ENCODE results near the gene PCDHGB1. TPM values are rescaled to one million over a fixed set of nuclear protein-coding genes. Genes with fewer than 3 reads are reported as not detected.
"Not testable (repeated sequence)": the region's sequence is repeated elsewhere in the genome, so short reads cannot be mapped to it uniquely, and the experiment has no call there.

Gene PCDHGB1
- total RNA-seq, 1 donor from 2014 or later: 2.3 TPM

DNA sequence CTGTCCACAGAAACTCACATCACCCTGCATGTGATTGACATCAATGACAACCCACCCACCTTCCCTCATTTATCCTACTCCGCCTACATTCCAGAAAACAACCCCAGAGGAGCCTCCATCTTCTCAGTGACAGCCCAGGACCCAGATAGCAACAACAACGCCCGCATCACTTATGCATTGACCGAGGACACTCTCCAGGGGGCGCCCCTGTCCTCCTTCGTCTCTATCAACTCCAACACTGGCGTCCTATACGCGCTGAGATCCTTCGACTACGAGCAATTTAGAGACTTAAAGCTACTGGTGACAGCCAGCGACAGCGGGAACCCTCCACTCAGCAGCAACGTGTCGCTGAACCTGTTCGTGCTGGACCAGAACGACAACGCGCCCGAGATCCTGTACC, 4.6 kb upstream of the PCDHGB1 start:
- DNase-seq (ENCODE audit: extremely low read depth, low read depth, low spot score): no peak

DNA sequence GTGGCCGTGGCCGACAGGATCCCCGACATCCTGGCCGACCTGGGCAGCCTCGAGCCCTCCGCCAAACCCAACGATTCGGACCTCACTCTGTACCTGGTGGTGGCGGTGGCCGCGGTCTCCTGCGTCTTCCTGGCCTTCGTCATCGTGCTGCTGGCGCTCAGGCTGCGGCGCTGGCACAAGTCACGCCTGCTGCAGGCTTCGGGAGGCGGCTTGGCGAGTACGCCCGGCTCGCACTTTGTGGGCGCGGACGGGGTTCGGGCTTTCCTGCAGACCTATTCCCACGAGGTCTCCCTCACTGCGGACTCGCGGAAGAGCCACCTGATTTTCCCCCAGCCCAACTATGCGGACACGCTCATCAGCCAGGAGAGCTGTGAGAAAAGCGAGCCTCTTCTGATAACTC, 3.9 kb upstream of the PCDHGB1 start:
- DNase-seq (ENCODE audit: extremely low read depth, low read depth, low spot score): not testable (repeated sequence)

- no peak for DNase-seq (ENCODE audit: extremely low read depth, low read depth, low spot score)
Observed at GRCh38 chr5:141351591-141351990, 1.7 kb downstream of the PCDHGB1 start.

DNA sequence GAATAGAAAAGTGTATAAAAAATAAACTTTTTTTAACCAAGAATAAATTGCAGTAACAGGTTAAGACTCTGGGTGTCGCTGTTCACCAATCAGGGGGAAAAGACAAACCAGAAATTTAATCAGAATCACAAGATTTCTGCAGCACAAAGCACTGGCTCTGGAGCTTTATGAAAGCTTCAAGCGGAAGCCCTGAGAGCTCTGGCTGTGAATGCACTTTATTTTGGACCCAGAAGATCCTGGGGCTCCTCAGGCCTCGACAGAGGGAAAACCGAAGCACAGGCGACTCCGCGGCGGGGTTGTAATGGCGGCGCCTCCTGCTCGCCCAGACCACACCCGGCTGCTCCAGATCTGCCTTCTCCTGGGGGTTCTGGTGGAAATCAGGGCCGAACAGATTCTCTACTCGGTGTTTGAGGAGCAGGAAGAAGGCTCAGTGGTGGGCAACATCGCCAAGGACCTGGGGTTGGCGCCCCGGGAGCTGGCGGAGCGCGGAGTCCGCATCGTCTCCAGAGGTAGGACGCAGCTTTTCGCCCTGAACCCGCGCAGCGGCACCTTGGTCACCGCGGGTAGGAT, 5.1 kb downstream of the PCDHGB1 start, which contains the start of gene PCDHGA4:
Gene PCDHGA4 (plus strand): TSS at position 122 of the 570 bp plus-strand sequence. CDS start 87 bp downstream, at position 209.
- no peak for DNase-seq (ENCODE audit: extremely low read depth, low read depth, low spot score)

DNA sequence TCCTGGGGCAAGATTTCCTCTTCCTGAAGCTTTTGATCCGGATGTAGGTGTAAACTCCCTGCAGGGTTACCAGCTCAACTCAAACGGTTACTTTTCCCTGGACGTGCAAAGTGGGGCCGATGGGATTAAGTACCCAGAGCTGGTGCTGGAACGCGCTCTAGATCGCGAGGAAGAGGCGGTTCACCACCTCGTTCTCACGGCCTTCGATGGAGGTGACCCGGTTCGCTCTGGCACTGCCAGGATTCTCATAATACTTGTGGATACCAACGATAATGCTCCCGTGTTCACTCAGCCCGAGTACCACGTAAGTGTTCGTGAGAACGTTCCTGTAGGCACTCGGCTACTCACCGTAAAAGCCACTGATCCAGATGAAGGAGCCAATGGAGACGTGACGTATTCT, 5.7 kb downstream of the PCDHGB1 start:
- DNase-seq (ENCODE audit: extremely low read depth, low read depth, low spot score): no peak

GRCh38 chr5:141356133-141356532, 6.2 kb downstream of the PCDHGB1 start:
- DNase-seq (ENCODE audit: extremely low read depth, low read depth, low spot score): no peak

DNA sequence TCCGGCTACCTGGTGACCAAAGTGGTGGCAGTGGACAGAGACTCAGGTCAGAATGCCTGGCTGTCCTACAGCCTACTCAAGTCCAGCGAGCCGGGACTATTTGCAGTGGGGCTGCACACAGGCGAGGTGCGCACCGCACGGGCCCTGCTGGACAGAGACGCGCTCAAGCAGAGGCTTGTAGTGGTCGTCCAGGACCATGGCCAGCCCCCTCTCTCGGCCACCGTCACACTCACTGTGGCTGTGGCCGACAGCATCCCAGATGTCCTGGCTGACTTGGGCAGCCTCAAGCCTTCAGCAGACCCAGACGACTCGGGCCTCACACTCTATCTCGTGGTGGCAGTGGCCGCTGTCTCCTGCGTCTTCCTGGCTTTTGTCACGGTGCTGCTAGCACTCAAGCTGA, 7.1 kb downstream of the PCDHGB1 start:
- DNase-seq (ENCODE audit: extremely low read depth, low read depth, low spot score): no peak

- DNase-seq (ENCODE audit: extremely low read depth, low read depth, low spot score): no peak
Observed at GRCh38 chr5:141359790-141360426, 10.0 kb downstream of the PCDHGB1 start, which contains the start of gene PCDHGB2. Gene PCDHGB2, plus strand, starts transcription at chr5:141359994. Its CDS starts 142 bp downstream, at chr5:141360136.

DNA sequence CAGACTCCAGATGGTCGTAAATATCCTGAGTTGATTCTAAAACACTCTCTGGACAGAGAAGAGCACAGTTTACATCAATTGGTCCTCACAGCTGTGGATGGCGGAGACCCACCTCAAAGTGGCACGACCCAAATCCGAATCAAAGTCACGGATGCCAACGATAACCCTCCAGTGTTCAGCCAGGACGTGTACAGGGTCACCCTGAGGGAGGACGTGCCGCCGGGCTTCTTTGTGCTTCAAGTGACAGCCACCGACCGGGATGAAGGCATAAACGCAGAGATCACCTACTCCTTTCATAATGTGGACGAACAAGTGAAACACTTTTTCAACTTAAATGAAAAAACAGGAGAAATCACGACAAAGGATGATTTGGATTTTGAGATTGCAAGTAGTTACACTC, 10.8 kb downstream of the PCDHGB1 start:
- no peak for DNase-seq (ENCODE audit: extremely low read depth, low read depth, low spot score)

- no peak for DNase-seq (ENCODE audit: extremely low read depth, low read depth, low spot score)
Observed at GRCh38 chr5:141362719-141363118, 12.8 kb downstream of the PCDHGB1 start.

DNA sequence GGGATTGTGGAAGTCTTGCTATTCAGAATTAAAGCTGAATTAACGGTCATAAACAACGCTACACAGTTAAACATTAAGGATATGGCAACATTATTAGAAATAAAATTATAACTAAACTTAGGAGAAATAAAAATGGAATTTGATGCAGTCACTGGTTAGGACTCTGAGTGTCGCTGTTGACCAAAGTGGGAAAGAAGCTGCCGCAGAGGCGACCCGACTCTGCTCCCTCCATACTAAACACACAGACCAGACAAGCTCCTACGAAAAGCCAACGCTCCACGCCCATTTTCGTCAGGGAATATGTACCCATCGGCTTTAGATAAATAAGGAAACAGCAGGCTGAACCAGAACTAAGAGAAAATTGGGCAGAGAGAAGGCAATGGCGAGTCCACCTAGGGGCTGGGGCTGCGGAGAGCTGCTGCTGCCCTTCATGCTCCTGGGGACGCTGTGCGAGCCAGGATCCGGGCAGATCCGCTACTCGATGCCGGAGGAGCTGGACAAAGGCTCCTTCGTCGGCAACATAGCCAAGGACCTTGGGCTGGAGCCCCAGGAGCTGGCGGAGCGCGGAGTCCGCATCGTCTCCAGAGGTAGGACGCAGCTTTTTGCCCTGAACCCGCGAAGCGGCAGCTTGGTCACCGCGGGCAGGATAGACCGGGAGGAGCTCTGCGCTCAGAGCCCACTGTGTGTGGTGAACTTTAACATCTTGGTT, 14.2 kb downstream of the PCDHGB1 start, which contains the start of gene PCDHGA5:
Gene PCDHGA5 (plus strand): TSS at position 211 of the 709 bp plus-strand sequence. CDS start 169 bp downstream, at position 380.
- no peak for DNase-seq (ENCODE audit: extremely low read depth, low read depth, low spot score)

DNA sequence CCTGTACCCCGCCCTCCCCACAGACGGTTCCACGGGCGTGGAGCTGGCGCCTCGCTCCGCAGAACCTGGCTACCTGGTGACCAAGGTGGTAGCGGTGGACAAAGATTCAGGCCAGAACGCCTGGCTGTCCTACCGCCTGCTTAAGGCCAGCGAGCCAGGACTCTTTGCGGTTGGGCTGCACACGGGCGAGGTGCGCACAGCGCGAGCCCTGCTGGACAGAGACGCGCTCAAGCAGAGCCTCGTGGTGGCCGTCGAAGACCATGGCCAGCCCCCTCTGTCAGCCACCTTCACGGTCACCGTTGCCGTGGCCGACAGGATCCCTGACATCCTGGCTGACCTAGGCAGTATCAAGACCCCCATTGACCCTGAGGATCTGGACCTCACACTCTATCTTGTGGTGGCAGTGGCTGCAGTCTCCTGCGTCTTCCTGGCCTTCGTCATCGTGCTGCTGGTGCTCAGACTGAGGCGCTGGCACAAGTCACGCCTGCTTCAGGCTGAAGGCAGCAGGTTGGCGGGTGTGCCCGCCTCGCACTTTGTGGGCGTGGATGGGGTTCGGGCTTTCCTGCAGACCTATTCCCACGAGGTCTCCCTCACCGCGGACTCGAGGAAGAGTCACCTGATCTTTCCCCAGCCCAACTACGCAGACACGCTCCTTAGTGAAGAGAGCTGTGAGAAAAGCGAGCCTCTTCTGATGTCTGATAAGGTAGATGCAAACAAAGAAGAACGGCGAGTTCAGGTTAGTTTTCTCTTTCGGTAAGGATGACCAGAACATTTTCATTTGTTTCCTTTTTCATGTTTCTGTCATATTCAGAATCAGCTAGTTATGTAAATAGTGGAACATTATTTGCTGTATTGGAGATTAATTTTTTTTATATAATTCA, 16.4 kb downstream of the PCDHGB1 start:
- no peak for DNase-seq (ENCODE audit: extremely low read depth, low read depth, low spot score)

GRCh38 chr5:141369994-141370848, 20.3 kb downstream of the PCDHGB1 start, which contains the start of gene PCDHGB3:
Gene PCDHGB3, plus strand, starts transcription at chr5:141370242. Its CDS starts 153 bp downstream, at chr5:141370395.
- DNase-seq (ENCODE audit: extremely low read depth, low read depth, low spot score): no peak

- no peak for DNase-seq (ENCODE audit: extremely low read depth, low read depth, low spot score)
Observed at GRCh38 chr5:141371572-141372475, 21.9 kb downstream of the PCDHGB1 start.

DNA sequence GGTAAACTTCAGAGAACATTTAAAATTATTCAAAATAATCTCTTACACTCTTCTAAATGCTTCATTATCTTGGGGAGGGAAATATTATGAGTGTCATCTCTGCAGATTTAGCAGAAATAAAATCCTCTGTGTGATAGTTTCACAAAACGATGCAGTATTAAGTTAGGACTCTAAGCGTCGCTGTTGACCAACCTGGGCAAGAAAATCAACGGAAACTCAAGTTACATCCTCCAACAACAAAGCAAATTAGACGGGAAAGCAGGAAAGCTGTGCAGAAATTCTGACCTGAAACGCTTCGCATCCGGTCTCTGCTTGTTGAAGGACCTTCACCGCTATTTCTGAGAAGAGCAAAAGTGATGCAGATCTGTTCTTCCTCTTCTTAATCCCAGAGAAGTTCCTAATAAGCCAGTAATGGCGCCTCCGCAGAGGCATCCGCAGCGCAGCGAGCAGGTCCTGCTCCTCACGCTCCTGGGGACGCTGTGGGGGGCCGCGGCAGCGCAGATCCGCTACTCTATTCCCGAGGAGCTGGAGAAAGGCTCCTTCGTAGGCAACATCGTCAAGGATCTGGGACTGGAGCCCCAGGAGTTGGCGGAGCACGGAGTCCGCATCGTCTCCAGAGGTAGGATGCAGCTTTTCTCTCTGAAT, 23.9 kb downstream of the PCDHGB1 start, which contains the start of gene PCDHGA6:
Gene PCDHGA6 (plus strand): TSS at position 219 of the 645 bp plus-strand sequence. CDS start 193 bp downstream, at position 412.
- no peak for DNase-seq (ENCODE audit: extremely low read depth, low read depth, low spot score)

DNA sequence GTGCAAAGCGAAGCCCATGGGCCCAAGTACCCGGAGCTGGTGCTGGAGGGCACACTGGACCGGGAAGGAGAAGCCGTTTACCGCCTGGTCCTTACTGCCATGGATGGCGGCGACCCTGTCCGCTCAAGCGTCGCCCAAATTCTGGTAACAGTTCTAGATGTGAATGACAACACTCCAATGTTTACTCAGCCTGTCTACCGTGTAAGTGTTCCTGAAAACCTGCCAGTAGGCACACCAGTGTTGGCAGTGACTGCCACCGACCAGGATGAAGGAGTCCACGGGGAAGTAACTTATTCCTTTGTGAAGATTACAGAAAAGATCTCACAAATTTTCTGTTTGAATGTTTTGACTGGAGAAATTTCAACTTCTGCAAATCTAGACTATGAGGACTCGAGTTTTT, 24.7 kb downstream of the PCDHGB1 start:
- DNase-seq (ENCODE audit: extremely low read depth, low read depth, low spot score): no peak

GRCh38 chr5:141375444-141376155, 25.7 kb downstream of the PCDHGB1 start:
- DNase-seq (ENCODE audit: extremely low read depth, low read depth, low spot score): not testable (repeated sequence)

Measured in glomerular endothelial cell (primary cell).